ENCODE data around the gene PACS2. TPM values are rescaled to one million over a fixed set of nuclear protein-coding genes. Genes with fewer than 3 reads are reported as not detected.

The PACS2 gene
- total RNA-seq, 1 experiment from 2014 or later: 72.5 TPM

- H3K18ac ChIP-seq (ENCODE audit: insufficient read length, low read depth, low read length): no peak overlapping the region
- no peak overlapping the region for H3K27ac ChIP-seq (ENCODE audit: insufficient read length, low read depth, low read length)
- no peak overlapping the region for H2BK12ac ChIP-seq (ENCODE audit: insufficient read length, low read depth, low read length)
- H3K23ac ChIP-seq (ENCODE audit: insufficient read length, low read depth, low read length): no peak overlapping the region
- Mint-ChIP-seq H3K27ac (peak overlapping the region in 1 of 3 experiments; percentile 39; a peak in 1 of 7 replicates), H3K4me1 (peaks cover 14 to 17% of the 10 kb centered on the region in 2 experiments), H3K4me3 (no peak overlapping the region), H3K9me3 (peaks cover 9 to 13% of the 10 kb centered on the region in 2 experiments; a peak in 3 of 5 replicates), H3K36me3 (ENCODE audit: insufficient read depth in 1 of 3, low read depth in 3 of 3) (peaks cover 4 to 5% (median 5%) of the 10 kb centered on the region in 3 experiments; a peak in 5 of 7 replicates), H3K27me3 (ENCODE audit: low read depth) (no peaks in the 10 kb centered on the region)
- no peak overlapping the region for H4K91ac ChIP-seq (ENCODE audit: insufficient read length, low read depth, low read length)
- H3K23me2 ChIP-seq (ENCODE audit: insufficient read length, low read depth, low read length, poor library complexity, severe bottlenecking): no peaks in the 10 kb centered on the region
- H3K14ac ChIP-seq (ENCODE audit: insufficient read depth, low read length): no peak overlapping the region; the same call in 1 of the 2 replicates
- H2BK15ac ChIP-seq (ENCODE audit: low read depth, low read length): no peak overlapping the region
- TF ChIP-seq CTCF (conservative IDR thresholded peaks at IDR 0.05): no peak
- no peaks in the 10 kb centered on the region for H3K79me1 ChIP-seq (ENCODE audit: insufficient read depth, low read depth, low read length, poor library complexity, severe bottlenecking)
- WGBS (ENCODE audit: extremely low coverage, insufficient read length, low lambda C conversion rate): no CpG with 5 or more reads among the region's 18 CpGs
- no peak overlapping the region for H3K4ac ChIP-seq (ENCODE audit: low read depth, low read length)
- no peaks in the 10 kb centered on the region for H3K27me3 ChIP-seq (ENCODE audit: insufficient read depth, low read length)
- H3K9me3 ChIP-seq (ENCODE audit: control insufficient read depth, low read depth, low read length): no peaks in the 10 kb centered on the region
- no peak overlapping the region for H4K5ac ChIP-seq (ENCODE audit: insufficient read length, low read depth, low read length)
- H3K4me2 ChIP-seq (ENCODE audit: insufficient read depth, insufficient read length, low read length): no peak overlapping the region
- DNase-seq: no peak
- H4K20me1 ChIP-seq (ENCODE audit: control insufficient read depth, insufficient read depth, insufficient read length): no peaks in the 10 kb centered on the region
- no peaks in the 10 kb centered on the region for H3K4me1 ChIP-seq (ENCODE audit: insufficient read depth, low read length)
- no peak overlapping the region for H3K9ac ChIP-seq (ENCODE audit: extremely low read depth, insufficient read length, low read length)
- no peak overlapping the region for H3K56ac ChIP-seq (ENCODE audit: insufficient read length, low read depth, low read length)
- no peak overlapping the region for H3T11ph ChIP-seq (ENCODE audit: low read length)
- H2BK5ac ChIP-seq (ENCODE audit: insufficient read length, low read length): no peak overlapping the region
- H2AK5ac ChIP-seq (ENCODE audit: insufficient read length, low read length): no peak overlapping the region
- no peak overlapping the region for H4K8ac ChIP-seq (replicated peaks; ENCODE audit: insufficient read length, low read depth, low read length)
- H3K79me2 ChIP-seq (ENCODE audit: insufficient read depth, low read length): peaks cover 5% of the 10 kb centered on the region; the same call in 1 of the 2 replicates
- H2BK120ac ChIP-seq (ENCODE audit: low read depth, low read length, poor library complexity, severe bottlenecking): no peak overlapping the region
- H2AFZ ChIP-seq (ENCODE audit: low read length): no peak overlapping the region
- no peak overlapping the region for H2BK20ac ChIP-seq (ENCODE audit: low read depth, low read length, poor library complexity, severe bottlenecking)
Measured at GRCh38 chr14:105346876-105347586, 32.5 kb downstream of the PACS2 start.
